Left ventricle myocardium inferior (tissue), 1 donor: ENCODE results near the gene ARHGAP44. TPM values are rescaled to one million over a fixed set of nuclear protein-coding genes. Genes with fewer than 3 reads are reported as not detected.

ENCODE experiments used
- DNase-seq: peaks from one replicate; pipeline ENCODE4 v3.0.0-alpha.2; 2020
- H3K27ac ChIP-seq: fragments of 200-600 bp; replicated peaks from 2 replicates; pipeline ENCODE4 v1.8.0; 2021
- H3K27me3 ChIP-seq: fragments of 200-600 bp; 2 replicates; pipeline ENCODE4 v1.8.0; 2021; ENCODE audit warnings: low read depth
- H3K36me3 ChIP-seq: fragments of 200-600 bp; 2 replicates; pipeline ENCODE4 v1.8.0; 2021
- H3K4me1 ChIP-seq: fragments of 200-600 bp; 2 replicates; pipeline ENCODE4 v1.8.0; 2021
- H3K4me3 ChIP-seq: fragments of 200-600 bp; 2 replicates; pipeline ENCODE4 v1.8.0; 2021; ENCODE audit warnings: mild to moderate bottlenecking, moderate library complexity
- H3K9me3 ChIP-seq: fragments of 200-600 bp; replicated peaks from 2 replicates; pipeline ENCODE4 v1.8.0; 2021
- CTCF ChIP-seq: fragments of 200-600 bp; IDR thresholded peaks from 2 replicates; pipeline ENCODE4 v1.8.0; 2021; ENCODE audit warnings: antibody characterized with exemption, mild to moderate bottlenecking, borderline replicate concordance
- intact Hi-C: fragments of 100-400 bp; cut with micrococcal nuclease; formaldehyde crosslinking; loops from one replicate; pipeline ENCODE4 v1.11.0; 2022
- total RNA-seq: library from RNA; stranded (reverse); fragmentation: NEBNext Ultra II Directional; extraction: Animal tissue kit (Norgen Biotek cat#: 25700); gene quantifications from one replicate; pipeline ENCODE4 v1.2.1, GENCODE V29; 2021
- donor health status: DM: no; HTN: yes; CAD: no; lungs with severe emphysema.

ARHGAP44 gene
- total RNA-seq, 1 donor from 2014 or later = 7.2 TPM

GRCh38 chr17:12990926-12991325, 201.6 kb downstream of the ARHGAP44 start:
- H3K27ac ChIP-seq = peak overlapping the region; percentile 69
- H3K36me3 ChIP-seq = peaks cover 51% of the 10 kb centered on the region
- no peaks in the 10 kb centered on the region for H3K27me3 ChIP-seq
- no peaks in the 10 kb centered on the region for H3K9me3 ChIP-seq
- intact Hi-C loops = no loop called here
- DNase-seq = no peak
- no peak for TF ChIP-seq CTCF
- H3K4me3 ChIP-seq = no peak overlapping the region
- peaks cover 28% of the 10 kb centered on the region for H3K4me1 ChIP-seq

- no peak overlapping the region for H3K4me3 ChIP-seq
- no peak for TF ChIP-seq CTCF
- no peak for DNase-seq
- H3K9me3 ChIP-seq = no peaks in the 10 kb centered on the region
- H3K36me3 ChIP-seq = peaks cover 69% of the 10 kb centered on the region
- H3K27me3 ChIP-seq = no peaks in the 10 kb centered on the region
- intact Hi-C loops = no loop called here
- H3K27ac ChIP-seq = no peak overlapping the region
- peaks cover 18% of the 10 kb centered on the region for H3K4me1 ChIP-seq
These were observed 203.4 kb downstream of the ARHGAP44 start for GRCh38 chr17:12992676-12993075.

GRCh38 chr17:12993631-12994030, 204.3 kb downstream of the ARHGAP44 start:
- Histone ChIP-seq H3K9me3 (no peaks in the 10 kb centered on the region), H3K4me3 (no peak overlapping the region), H3K27me3 (no peaks in the 10 kb centered on the region), H3K27ac (no peak overlapping the region), H3K36me3 (peaks cover 78% of the 10 kb centered on the region), H3K4me1 (peaks cover 15% of the 10 kb centered on the region)
- no peak for TF ChIP-seq CTCF
- DNase-seq = no peak
- intact Hi-C loops = no loop called here

- Histone ChIP-seq H3K4me3 (no peak overlapping the region), H3K27me3 (no peaks in the 10 kb centered on the region), H3K9me3 (no peaks in the 10 kb centered on the region), H3K27ac (no peak overlapping the region), H3K36me3 (peaks cover 87% of the 10 kb centered on the region), H3K4me1 (peaks cover 10% of the 10 kb centered on the region)
- no peak for TF ChIP-seq CTCF
- intact Hi-C loops = no loop called here
- DNase-seq = no peak
These were observed 205.2 kb downstream of the ARHGAP44 start for GRCh38 chr17:12994341-12995074.

GRCh38 chr17:12995106-12995895, 206.0 kb downstream of the ARHGAP44 start:
- Histone ChIP-seq H3K4me3 (no peak overlapping the region), H3K27ac (no peak overlapping the region), H3K36me3 (peaks cover 95% of the 10 kb centered on the region), H3K27me3 (no peaks in the 10 kb centered on the region), H3K9me3 (no peaks in the 10 kb centered on the region), H3K4me1 (peaks cover 4% of the 10 kb centered on the region)
- TF ChIP-seq CTCF = no peak
- DNase-seq = no peak
- intact Hi-C loops = no loop called here
